CMK (cell line): Measurements from ENCODE around the gene PLXNA3.

Experiments
- DNase-seq: peaks from one replicate; pipeline ENCODE4 v3.0.0-alpha.2; 2010; ENCODE audit warnings: low read depth

PLXNA3 gene

GRCh38 chrX:154458954-154459778 is 1.1 kb downstream of the PLXNA3 start:
- DNase-seq, result no peak

- DNase-seq, result no peak
Observed at GRCh38 chrX:154459832-154460231, 1.8 kb downstream of the PLXNA3 start.

GRCh38 chrX:154460326-154460725 is 2.2 kb downstream of the PLXNA3 start:
- no peak for DNase-seq

- DNase-seq, result no peak
Observed at GRCh38 chrX:154462396-154462795, 4.3 kb downstream of the PLXNA3 start.

- DNase-seq, result no peak
Observed at GRCh38 chrX:154463611-154464220, 5.6 kb downstream of the PLXNA3 start.

GRCh38 chrX:154464806-154465365 is 6.8 kb downstream of the PLXNA3 start:
- DNase-seq, result no peak

GRCh38 chrX:154465601-154466000 is 7.5 kb downstream of the PLXNA3 start:
- no peak for DNase-seq

- DNase-seq, result no peak
Observed at GRCh38 chrX:154466036-154466435, 8.0 kb downstream of the PLXNA3 start.

- DNase-seq, result no peak
Observed at GRCh38 chrX:154466907-154467306, 8.8 kb downstream of the PLXNA3 start.

GRCh38 chrX:154467556-154467955 is 9.5 kb downstream of the PLXNA3 start:
- DNase-seq, result no peak

GRCh38 chrX:154468217-154468616 is 10.1 kb downstream of the PLXNA3 start:
- DNase-seq, result no peak

GRCh38 chrX:154469114-154469513 is 11.0 kb downstream of the PLXNA3 start:
- DNase-seq, result no peak

GRCh38 chrX:154469880-154470279 is 11.8 kb downstream of the PLXNA3 start:
- DNase-seq, result no peak

- no peak for DNase-seq
Observed at GRCh38 chrX:154470434-154470833, 12.4 kb downstream of the PLXNA3 start.

GRCh38 chrX:154470914-154471568 is 13.0 kb downstream of the PLXNA3 start:
- no peak for DNase-seq

- DNase-seq, result no peak
Observed at GRCh38 chrX:154471839-154472684, 14.0 kb downstream of the PLXNA3 start.

GRCh38 chrX:154472685-154473632 is 14.9 kb downstream of the PLXNA3 start:
- no peak for DNase-seq

GRCh38 chrX:154473683-154474082 is 15.6 kb downstream of the PLXNA3 start:
- no peak for DNase-seq

GRCh38 chrX:154476821-154477220 is 18.7 kb downstream of the PLXNA3 start:
- no peak for DNase-seq

GRCh38 chrX:154477891-154478477 is 19.9 kb downstream of the PLXNA3 start:
- no peak for DNase-seq
